ENCODE data around the gene MAGI2. TPM values are rescaled to one million over a fixed set of nuclear protein-coding genes. Genes with fewer than 3 reads are reported as not detected.

MAGI2 gene
- total RNA-seq, 2 experiments from 2014 or later: 0.03 to 0.17 TPM

- CTCF ChIA-PET (ENCODE audit: unreplicated experiment): no interaction called here
- Histone ChIP-seq H4K20me1 (ENCODE audit: insufficient read depth, low read length) (no peaks in the 10 kb centered on the region), H3K9me2 (ENCODE audit: insufficient read depth, low read length) (no peaks in the 10 kb centered on the region), H3K27ac (ENCODE audit: low read depth, low read length, poor library complexity, severe bottlenecking) (no peak overlapping the region), H3K4me3 (ENCODE audit: low read depth, low read length, poor library complexity, severe bottlenecking) (no peak overlapping the region), H3K4me1 (ENCODE audit: insufficient read depth, low read length, poor library complexity, severe bottlenecking) (no peaks in the 10 kb centered on the region), H2AFZ (ENCODE audit: low read length) (no peak overlapping the region), H3K79me2 (ENCODE audit: insufficient read depth, low read depth, low read length) (no peaks in the 10 kb centered on the region), H3K4me2 (ENCODE audit: low read length) (no peak overlapping the region), H3K9me3 (ENCODE audit: low read length) (no peaks in the 10 kb centered on the region), H3K36me3 (ENCODE audit: insufficient read depth, low read length) (no peaks in the 10 kb centered on the region)
- intact Hi-C loops (cut with micrococcal nuclease; ENCODE audit: unreplicated experiment): loop anchor here (10.0 kb wide), 1 partner anchor 724 kb away; no protein-coding TSS in a partner anchor
- POLR2A ChIA-PET: no interaction called here
- DNase-seq (ENCODE audit: low spot score): no peak
- no TSS peak for BruUV-seq (replicated peaks)
- TF ChIP-seq EZH2phosphoT487 (IDR thresholded peaks at IDR 0.05; ENCODE audit: borderline replicate concordance, low read depth, low read length) (no peak), CTCF (conservative IDR thresholded peaks at IDR 0.05; ENCODE audit: low read length) (no peak)
Observed at GRCh38 chr7:79290841-79291497, 162.5 kb downstream of the MAGI2 start.

GRCh38 chr7:79290398-79290797 lies 163.1 kb downstream of the MAGI2 start:
- H4K20me1 ChIP-seq (ENCODE audit: insufficient read depth, low read length): no peaks in the 10 kb centered on the region

More at GRCh38 chr7:79290398-79290797, 163.1 kb downstream of the MAGI2 start:
- ChIA-PET POLR2A (no interaction called here), CTCF (ENCODE audit: unreplicated experiment) (no interaction called here)
- intact Hi-C loops (cut with micrococcal nuclease; ENCODE audit: unreplicated experiment): loop anchor here (10.0 kb wide), 1 partner anchor 724 kb away; no protein-coding TSS in a partner anchor
- Histone ChIP-seq H3K79me2 (ENCODE audit: insufficient read depth, low read depth, low read length) (no peaks in the 10 kb centered on the region), H3K4me2 (ENCODE audit: low read length) (no peak overlapping the region), H3K4me1 (ENCODE audit: insufficient read depth, low read length, poor library complexity, severe bottlenecking) (no peaks in the 10 kb centered on the region), H3K9me2 (ENCODE audit: insufficient read depth, low read length) (no peaks in the 10 kb centered on the region), H3K27ac (ENCODE audit: low read depth, low read length, poor library complexity, severe bottlenecking) (no peak overlapping the region), H2AFZ (ENCODE audit: low read length) (no peak overlapping the region), H3K9me3 (ENCODE audit: low read length) (no peaks in the 10 kb centered on the region), H3K36me3 (ENCODE audit: insufficient read depth, low read length) (no peaks in the 10 kb centered on the region), H3K4me3 (ENCODE audit: low read depth, low read length, poor library complexity, severe bottlenecking) (no peak overlapping the region)
- no TSS peak for BruUV-seq (replicated peaks)
- no peak for DNase-seq (ENCODE audit: low spot score)
- TF ChIP-seq CTCF (conservative IDR thresholded peaks at IDR 0.05; ENCODE audit: low read length): no peak
